Activated naive CD4-positive, alpha-beta T cell treated with anti-CD3 and anti-CD28 coated beads for 36 hours (primary cell): ENCODE data around the gene TBCEL. TPM values are rescaled to one million over a fixed set of nuclear protein-coding genes. Genes with fewer than 3 reads are reported as not detected.

ENCODE experiments used
- CTCF ChIA-PET: fragments of 350-600 bp; sonication (Branson Sonifier 250); formaldehyde crosslinking; loops from one replicate; lab custom pipeline; 2021; ENCODE audit warnings: antibody characterized with exemption; lab: Charles Lee
- DNase-seq: peaks from one replicate; pipeline ENCODE4 v3.0.0-alpha.2; 2020
- H3K27ac Mint-ChIP-seq: one replicate; pipeline ENCODE4 v1.8.0; 2021; ENCODE audit warnings: mild to moderate bottlenecking, mixed read lengths
- H3K27me3 Mint-ChIP-seq: one replicate; pipeline ENCODE4 v1.8.0; 2021; ENCODE audit warnings: low read depth, mixed read lengths
- H3K36me3 Mint-ChIP-seq: one replicate; pipeline ENCODE4 v1.8.0; 2021; ENCODE audit warnings: low read depth, mixed read lengths
- H3K4me1 Mint-ChIP-seq: one replicate; pipeline ENCODE4 v1.8.0; 2021; ENCODE audit warnings: low read depth, mixed read lengths
- H3K4me3 Mint-ChIP-seq: one replicate; pipeline ENCODE4 v1.8.0; 2021; ENCODE audit warnings: mild to moderate bottlenecking, moderate library complexity, mixed read lengths
- H3K9me3 Mint-ChIP-seq: one replicate; pipeline ENCODE4 v1.8.0; 2021; ENCODE audit warnings: mixed read lengths
- intact Hi-C: fragments of 100-400 bp; cut with micrococcal nuclease; formaldehyde crosslinking; loops from one replicate; pipeline ENCODE4 v1.15.1; 2023
- total RNA-seq, 2 experiments: library from RNA; stranded (reverse); gene quantifications; one replicate each; pipeline ENCODE4 v1.2.3, GENCODE V29; 2021

The TBCEL gene
- total RNA-seq, 2 experiments from 2014 or later, result 5.2 to 5.3 TPM

DNA sequence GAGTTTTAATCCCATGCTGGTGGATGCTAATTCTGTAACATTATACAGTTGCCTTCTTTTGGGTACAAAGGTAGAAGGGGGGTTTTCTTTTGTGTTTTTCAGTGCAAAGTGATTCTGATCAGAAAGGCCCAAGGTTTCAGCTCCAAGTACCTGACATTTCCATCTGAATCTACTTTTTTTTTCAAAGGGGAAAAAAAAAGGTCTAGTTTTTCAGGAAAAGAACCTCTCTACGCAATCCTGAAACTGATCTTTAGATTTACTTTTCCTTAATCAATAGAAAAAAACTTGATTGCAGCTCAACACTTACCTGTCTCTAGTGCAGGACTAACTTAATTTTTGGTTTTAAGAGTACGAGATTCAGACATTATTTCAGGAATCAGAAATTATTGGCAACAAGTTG lies 77.0 kb downstream of the TBCEL start, which contains the start of gene TECTA:
Gene TECTA (plus strand): TSS at position 301 of the 400 bp plus-strand sequence. CDS start 1,423 bp downstream, outside the sequence.
- Mint-ChIP-seq H3K9me3 (no peaks in the 10 kb centered on the region), H3K27me3 (no peaks in the 10 kb centered on the region), H3K4me1 (no peaks in the 10 kb centered on the region), H3K27ac (no peak within 1 kb of the TSS), H3K4me3 (no peak within 1 kb of the TSS), H3K36me3 (no peaks in the 10 kb centered on the region)
- DNase-seq, result no peak
- intact Hi-C loops, result no loop called here
- CTCF ChIA-PET, result no interaction called here

DNA sequence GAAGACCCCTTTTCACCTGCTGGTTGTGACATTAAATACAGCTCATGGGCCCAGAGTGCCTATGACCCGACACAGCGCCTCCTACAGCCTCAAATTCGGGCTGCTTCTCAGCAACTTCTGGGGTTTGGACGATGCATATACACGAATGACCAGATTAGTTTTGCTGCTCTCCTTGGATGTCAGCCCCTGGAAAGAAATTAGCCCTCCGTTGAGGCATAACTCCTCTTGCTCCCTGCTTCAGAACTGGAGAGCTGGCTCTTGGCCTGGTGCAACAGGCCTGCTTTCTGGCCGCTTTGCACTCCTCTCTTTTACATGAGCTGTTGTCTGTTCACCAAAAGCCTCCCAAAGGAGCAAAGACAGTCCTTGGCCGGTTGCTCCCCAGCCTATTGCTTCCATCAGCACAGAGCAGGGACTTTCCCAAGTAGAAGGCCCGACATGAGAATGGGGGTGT lies 80.4 kb downstream of the TBCEL start:
- Mint-ChIP-seq H3K36me3 (no peaks in the 10 kb centered on the region), H3K4me3 (no peak overlapping the region), H3K27me3 (no peaks in the 10 kb centered on the region), H3K9me3 (no peaks in the 10 kb centered on the region), H3K27ac (no peak overlapping the region), H3K4me1 (no peaks in the 10 kb centered on the region)
- intact Hi-C loops, result no loop called here
- CTCF ChIA-PET, result interaction anchor here (0.5 kb wide), 1 partner anchor 627 kb away, joined by 3 read pairs; no protein-coding TSS in a partner anchor
- DNase-seq, result no peak

DNA sequence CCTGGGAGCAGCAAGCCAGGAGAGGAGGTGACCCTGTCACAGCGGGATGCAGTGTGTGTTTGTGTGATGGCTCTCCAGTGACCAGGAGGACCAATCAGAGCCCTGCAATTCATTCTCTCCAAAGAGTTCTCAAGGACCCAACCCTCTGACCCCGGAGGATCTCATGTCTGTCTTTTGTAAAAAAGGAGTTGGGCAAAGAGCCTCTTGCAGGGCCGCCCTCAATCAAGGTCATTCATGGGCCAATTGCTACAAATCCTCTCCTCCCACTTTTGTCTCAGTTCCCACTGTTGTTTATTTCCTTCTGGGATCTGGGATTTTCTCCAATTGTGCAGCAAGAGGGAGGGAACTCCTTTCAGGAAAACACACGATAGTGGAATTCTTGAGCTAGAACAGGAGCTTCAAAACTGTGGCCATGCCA lies 81.2 kb downstream of the TBCEL start:
- DNase-seq, result no peak
- H3K27me3 Mint-ChIP-seq, result no peaks in the 10 kb centered on the region
- CTCF ChIA-PET, result interaction anchor here (1.2 kb wide), 1 partner anchor 12 kb away, joined by 3 read pairs; no protein-coding TSS in a partner anchor
- no peak overlapping the region for H3K4me3 Mint-ChIP-seq
- H3K36me3 Mint-ChIP-seq, result no peaks in the 10 kb centered on the region
- intact Hi-C loops, result no loop called here
- no peaks in the 10 kb centered on the region for H3K9me3 Mint-ChIP-seq
- no peaks in the 10 kb centered on the region for H3K4me1 Mint-ChIP-seq
- no peak overlapping the region for H3K27ac Mint-ChIP-seq

DNA sequence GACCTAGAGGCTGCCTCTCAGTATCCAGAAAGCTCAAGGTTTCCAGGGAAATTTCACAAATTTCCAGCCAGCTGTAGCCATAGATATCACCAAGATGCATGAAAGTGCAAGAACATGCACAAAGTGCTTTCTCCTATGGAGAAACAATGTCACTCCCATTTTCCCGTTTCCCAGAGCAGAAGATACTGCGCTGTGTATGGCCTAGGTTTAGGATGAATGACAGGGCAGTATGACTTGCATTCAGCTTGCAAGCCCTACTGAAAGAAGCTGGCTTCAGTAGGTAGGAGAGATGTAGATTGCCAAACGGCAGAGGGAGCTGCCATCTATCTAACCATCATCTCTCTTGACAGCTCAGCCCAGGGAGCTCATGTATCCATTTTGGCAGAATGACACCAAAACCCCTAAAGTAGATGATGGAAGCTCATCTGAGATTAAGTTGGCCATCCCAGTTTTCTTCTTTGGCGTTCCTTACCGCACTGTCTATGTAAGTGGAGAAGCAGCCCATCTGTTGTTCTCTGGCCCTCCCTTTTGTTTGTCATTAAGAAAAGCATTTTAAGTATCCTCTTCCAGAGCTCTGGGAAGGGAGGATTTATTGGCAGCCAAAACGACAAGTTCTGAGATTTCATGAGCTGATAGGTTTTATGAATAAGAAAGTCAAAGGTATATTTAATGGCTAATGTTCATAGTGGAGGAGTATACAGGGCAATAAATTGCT lies 81.7 kb downstream of the TBCEL start:
- CTCF ChIA-PET, result interaction anchor here (0.6 to 1.2 kb wide), 3 partner anchors 12 to 42 kb away, joined by 3 read pairs; no protein-coding TSS in a partner anchor
- intact Hi-C loops, result no loop called here
- no peaks in the 10 kb centered on the region for H3K27me3 Mint-ChIP-seq

DNA sequence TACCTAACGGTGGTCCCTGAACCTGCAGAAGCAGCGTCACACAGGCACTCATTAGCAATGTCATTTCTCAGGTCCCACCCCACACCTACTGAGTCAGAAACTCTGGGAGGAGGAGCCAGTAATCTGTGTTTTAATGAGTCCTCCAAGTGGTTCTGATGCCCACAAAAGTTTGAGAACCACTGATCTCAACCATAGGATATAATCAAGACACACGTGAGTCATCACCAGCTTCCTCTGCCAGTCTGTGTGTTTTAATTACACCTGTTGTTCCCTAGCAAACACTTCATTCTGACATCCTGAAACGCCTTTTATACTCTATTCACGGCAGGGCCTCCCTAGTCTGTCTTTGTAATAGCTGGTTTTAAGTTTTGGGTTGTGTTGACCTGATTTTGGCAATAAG lies 82.9 kb downstream of the TBCEL start:
- H3K9me3 Mint-ChIP-seq, result no peaks in the 10 kb centered on the region
- no peaks in the 10 kb centered on the region for H3K4me1 Mint-ChIP-seq
- H3K27ac Mint-ChIP-seq, result no peak overlapping the region
- peaks cover 3% of the 10 kb centered on the region for H3K27me3 Mint-ChIP-seq
- CTCF ChIA-PET, result no interaction called here
- H3K36me3 Mint-ChIP-seq, result no peaks in the 10 kb centered on the region
- no peak overlapping the region for H3K4me3 Mint-ChIP-seq
- no peak for DNase-seq
- intact Hi-C loops, result no loop called here

More for the DNA sequence above, 81.7 kb downstream of the TBCEL start:
- Mint-ChIP-seq H3K36me3 (no peaks in the 10 kb centered on the region), H3K9me3 (no peaks in the 10 kb centered on the region), H3K4me3 (no peak overlapping the region), H3K4me1 (no peaks in the 10 kb centered on the region), H3K27ac (no peak overlapping the region)
- no peak for DNase-seq

DNA sequence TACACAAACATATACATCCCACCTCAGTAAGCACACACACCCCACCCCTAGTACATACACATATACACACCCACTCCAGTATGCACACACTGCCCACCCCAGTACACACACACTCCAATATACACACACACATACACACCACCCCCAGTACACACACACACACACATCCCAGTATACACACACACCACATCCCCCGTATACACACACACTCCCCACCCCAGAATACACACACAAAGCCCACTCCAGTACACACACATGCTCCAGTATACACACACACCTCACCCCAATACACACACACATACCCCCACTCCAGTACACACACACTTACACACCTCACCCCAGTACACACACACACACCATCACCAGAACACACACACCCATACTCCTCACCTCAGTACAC lies 84.5 kb downstream of the TBCEL start:
- Mint-ChIP-seq H3K9me3 (no peaks in the 10 kb centered on the region), H3K4me3 (no peak overlapping the region), H3K27me3 (peaks cover 6% of the 10 kb centered on the region), H3K4me1 (no peaks in the 10 kb centered on the region), H3K36me3 (no peaks in the 10 kb centered on the region), H3K27ac (no peak overlapping the region)
- intact Hi-C loops, result no loop called here
- DNase-seq, result no peak
- CTCF ChIA-PET, result interaction anchor here (0.6 to 1.0 kb wide), 2 partner anchors 87 to 759 kb away, joined by 3 read pairs; no protein-coding TSS in a partner anchor

DNA sequence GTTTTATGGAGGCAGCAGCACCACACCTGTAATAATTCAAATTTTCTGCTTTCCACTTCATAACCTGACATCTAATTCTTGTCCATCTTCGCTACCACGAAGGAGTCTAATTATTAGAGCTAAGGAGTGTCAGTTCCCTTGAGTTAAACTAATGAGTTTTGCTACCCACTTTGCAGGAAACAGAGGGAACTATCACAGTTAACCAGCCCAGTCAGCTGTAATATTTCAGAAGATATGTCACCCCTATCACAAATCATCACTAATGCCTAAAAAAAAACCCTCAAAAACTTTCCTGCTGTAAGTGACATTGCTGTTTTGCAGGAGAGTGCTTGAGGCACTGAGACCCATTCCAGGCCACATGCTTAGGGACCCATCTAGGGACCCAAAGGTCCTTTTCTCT lies 85.6 kb downstream of the TBCEL start:
- intact Hi-C loops, result no loop called here
- no peaks in the 10 kb centered on the region for H3K36me3 Mint-ChIP-seq
- H3K27ac Mint-ChIP-seq, result no peak overlapping the region
- DNase-seq, result no peak
- CTCF ChIA-PET, result interaction anchor here (1.0 kb wide), 1 partner anchor 85 kb away, joined by 4 read pairs; no protein-coding TSS in a partner anchor
- H3K4me3 Mint-ChIP-seq, result no peak overlapping the region
- no peaks in the 10 kb centered on the region for H3K9me3 Mint-ChIP-seq
- H3K27me3 Mint-ChIP-seq, result peaks cover 12% of the 10 kb centered on the region
- H3K4me1 Mint-ChIP-seq, result no peaks in the 10 kb centered on the region

DNA sequence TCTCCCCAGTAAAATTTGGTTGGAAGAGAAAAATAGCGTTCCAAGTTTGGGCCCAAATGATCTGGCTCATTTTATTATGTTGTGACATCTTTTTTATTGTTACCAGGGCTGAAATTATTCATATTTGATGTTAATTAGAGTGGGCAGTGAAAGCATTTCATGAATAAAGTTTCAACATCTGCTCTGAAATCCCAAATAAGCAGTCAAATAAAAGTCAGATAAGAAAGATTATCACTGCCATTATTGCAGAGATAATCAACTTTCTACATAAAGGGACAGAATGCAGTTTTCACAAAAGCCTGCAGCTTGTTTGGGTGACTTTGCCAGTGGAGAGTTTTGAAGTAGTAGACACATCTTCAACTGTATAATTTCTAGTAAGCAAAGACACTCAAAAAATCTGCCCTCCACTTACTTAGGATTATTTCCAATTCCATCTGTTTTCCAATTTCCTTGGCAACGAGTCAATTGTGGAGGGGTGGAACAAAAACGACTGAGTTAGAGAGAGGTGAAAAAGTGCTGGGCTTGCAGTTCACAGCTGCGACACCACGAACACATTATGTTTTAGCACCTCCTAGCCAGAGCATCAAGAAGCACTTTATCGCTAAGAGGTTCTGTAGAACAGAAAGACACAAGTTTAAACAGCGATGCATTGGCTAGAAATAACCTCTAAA lies 86.1 kb downstream of the TBCEL start:
- intact Hi-C loops, result loop anchor here (5.0 kb wide), 1 partner anchor 82 kb away; no protein-coding TSS in a partner anchor
- Mint-ChIP-seq H3K4me1 (no peaks in the 10 kb centered on the region), H3K4me3 (no peak overlapping the region), H3K36me3 (no peaks in the 10 kb centered on the region), H3K27ac (no peak overlapping the region), H3K27me3 (peaks cover 12% of the 10 kb centered on the region), H3K9me3 (no peaks in the 10 kb centered on the region)
- CTCF ChIA-PET, result interaction anchor here (1.0 to 1.8 kb wide), 3 partner anchors 12 to 94 kb away, joined by 4 to 5 read pairs (median 5); no protein-coding TSS in a partner anchor
- DNase-seq, result no peak

DNA sequence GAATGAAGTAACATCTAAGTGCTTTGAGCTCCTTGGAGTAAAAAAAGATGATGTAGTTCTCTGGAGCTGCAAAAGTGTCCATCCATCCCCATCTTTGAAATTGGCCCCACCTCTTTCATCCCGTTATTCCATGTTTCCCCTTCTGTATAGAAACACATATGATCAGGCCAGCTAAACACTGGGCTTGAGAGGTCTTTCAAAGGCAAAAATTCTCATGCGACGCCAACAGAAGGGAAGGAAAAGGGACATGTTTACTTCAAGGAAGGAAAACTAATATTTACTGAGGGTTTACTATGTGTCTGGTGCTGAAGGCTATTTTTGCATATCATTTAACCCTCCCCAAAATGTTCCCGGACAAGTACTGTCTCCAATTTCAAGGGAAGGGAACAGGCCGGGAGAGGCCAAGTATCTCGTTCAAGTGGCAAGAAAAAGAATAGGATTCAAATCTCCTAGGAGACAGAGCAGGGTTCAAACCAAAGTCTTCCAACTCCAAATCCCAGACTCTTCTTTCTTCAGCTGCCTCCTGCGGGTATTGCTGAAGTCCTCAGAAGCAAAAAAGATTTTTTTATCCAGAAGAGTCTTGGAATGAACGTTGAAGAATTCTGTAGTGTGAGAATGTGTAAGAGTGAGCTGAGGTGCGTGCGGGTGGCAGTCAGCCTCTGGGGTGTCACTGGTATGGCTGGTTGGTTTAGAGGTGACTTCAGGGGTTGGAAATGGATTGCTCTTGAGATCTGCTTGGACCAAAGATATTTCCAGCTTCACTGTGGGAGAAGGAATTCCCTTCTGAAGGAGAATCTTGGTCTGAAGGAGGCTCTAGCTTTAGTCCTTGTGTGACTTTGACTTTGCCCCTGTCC lies 87.2 kb downstream of the TBCEL start:
- no peak overlapping the region for H3K27ac Mint-ChIP-seq
- peaks cover 12% of the 10 kb centered on the region for H3K27me3 Mint-ChIP-seq
- CTCF ChIA-PET, result interaction anchor here (0.7 to 1.8 kb wide), 5 partner anchors 9 to 426 kb away, joined by 3 to 5 read pairs (median 3); no protein-coding TSS in a partner anchor
- intact Hi-C loops, result loop anchor here (5.0 kb wide), 1 partner anchor 81 kb away; no protein-coding TSS in a partner anchor
- no peaks in the 10 kb centered on the region for H3K4me1 Mint-ChIP-seq
- H3K36me3 Mint-ChIP-seq, result no peaks in the 10 kb centered on the region
- DNase-seq, result no peak
- no peaks in the 10 kb centered on the region for H3K9me3 Mint-ChIP-seq
- H3K4me3 Mint-ChIP-seq, result no peak overlapping the region

DNA sequence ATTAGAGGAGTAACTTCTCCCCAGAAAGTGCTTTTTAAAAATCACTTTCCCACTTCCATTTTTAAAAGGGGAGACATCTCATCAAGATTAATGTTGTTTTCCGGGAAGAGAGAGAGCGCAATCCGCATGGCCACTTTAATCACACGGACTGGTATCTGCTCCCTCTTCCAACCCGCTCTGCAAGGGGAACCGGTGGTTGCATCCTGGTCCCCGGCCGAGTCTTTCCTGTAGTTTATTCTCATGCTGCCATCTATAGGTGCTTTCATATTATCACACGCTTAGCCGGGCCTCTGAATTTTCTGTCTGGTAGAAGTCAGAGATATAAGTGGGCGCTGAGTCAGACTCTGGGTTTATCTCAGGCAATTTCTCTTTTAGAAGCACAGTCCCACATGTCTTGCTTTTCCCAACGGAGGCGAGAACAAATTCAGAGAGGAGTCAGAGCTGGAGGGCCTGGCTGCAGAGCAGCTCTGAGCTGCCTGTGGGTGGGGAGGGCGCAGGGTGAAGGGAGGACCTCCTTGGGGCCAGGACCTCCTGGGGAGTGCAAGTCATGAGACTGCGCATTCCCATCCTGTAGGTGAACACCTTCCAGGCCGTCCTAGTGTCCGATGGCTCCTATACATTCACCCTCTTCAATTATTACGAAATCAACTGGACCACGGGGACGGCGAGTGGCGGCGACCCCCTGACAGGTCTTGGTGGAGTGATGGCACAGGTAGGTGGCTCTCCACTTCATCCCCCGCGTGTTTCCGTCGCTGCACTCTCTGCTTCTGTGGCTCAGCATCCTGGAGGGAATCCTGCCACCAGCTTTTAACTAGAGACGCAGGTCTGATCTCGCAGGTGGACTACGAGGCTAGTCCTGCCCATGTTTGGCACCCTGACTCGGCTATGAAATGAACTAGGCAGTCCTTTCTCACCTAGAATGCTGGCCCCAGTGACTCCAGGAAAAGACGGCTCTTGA lies 88.9 kb downstream of the TBCEL start:
- intact Hi-C loops, result loop anchor here (1.0 to 5.0 kb wide), 4 partner anchors 80 to 602 kb away; partner anchors contain the start of gene GRIK4
- DNase-seq, result peak; percentile 64
- CTCF ChIA-PET, result interaction anchor here (0.6 kb wide), 1 partner anchor 482 kb away, joined by 3 read pairs; no protein-coding TSS in a partner anchor
- no peaks in the 10 kb centered on the region for H3K9me3 Mint-ChIP-seq
- H3K27ac Mint-ChIP-seq, result no peak overlapping the region
- H3K4me3 Mint-ChIP-seq, result no peak overlapping the region
- H3K4me1 Mint-ChIP-seq, result no peaks in the 10 kb centered on the region
- peaks cover 12% of the 10 kb centered on the region for H3K27me3 Mint-ChIP-seq
- H3K36me3 Mint-ChIP-seq, result no peaks in the 10 kb centered on the region

DNA sequence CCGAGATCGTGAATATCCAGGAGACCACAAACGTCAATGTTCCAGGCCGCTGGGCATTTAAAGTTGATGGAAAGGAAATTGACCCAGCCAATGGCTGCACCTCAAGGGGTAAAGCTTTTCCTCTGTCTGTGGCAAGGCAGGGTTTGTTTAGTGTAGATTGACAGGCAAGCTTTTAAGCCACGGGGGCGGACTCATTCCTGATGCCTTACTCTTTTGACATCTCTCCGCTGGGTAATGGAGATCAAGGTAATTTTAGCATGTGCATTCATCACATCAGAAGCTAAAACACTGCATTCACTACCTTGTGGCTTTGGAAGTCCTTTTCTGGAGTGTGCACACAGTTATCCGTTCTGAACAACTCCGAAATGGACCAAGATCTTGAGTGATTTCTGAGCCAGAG lies 89.7 kb downstream of the TBCEL start:
- H3K9me3 Mint-ChIP-seq, result no peaks in the 10 kb centered on the region

More for the DNA sequence above, 89.7 kb downstream of the TBCEL start:
- no peak for DNase-seq
- Mint-ChIP-seq H3K4me3 (no peak overlapping the region), H3K36me3 (no peaks in the 10 kb centered on the region), H3K27ac (no peak overlapping the region), H3K4me1 (no peaks in the 10 kb centered on the region), H3K27me3 (peaks cover 12% of the 10 kb centered on the region)
- intact Hi-C loops, result loop anchor here (2.0 to 5.0 kb wide), 2 partner anchors 79 to 603 kb away; partner anchors contain the start of gene GRIK4
- CTCF ChIA-PET, result no interaction called here
